ENCODE results near the gene SEMA6A.
"Not testable (repeated sequence)": the region's sequence is repeated elsewhere in the genome, so short reads cannot be mapped to it uniquely, and the experiment has no call there.

Gene SEMA6A

GRCh38 chr5:116524051-116524904 lies 50.3 kb downstream of the SEMA6A start:
- no peak for DNase-seq (ENCODE audit: low read depth)

DNA sequence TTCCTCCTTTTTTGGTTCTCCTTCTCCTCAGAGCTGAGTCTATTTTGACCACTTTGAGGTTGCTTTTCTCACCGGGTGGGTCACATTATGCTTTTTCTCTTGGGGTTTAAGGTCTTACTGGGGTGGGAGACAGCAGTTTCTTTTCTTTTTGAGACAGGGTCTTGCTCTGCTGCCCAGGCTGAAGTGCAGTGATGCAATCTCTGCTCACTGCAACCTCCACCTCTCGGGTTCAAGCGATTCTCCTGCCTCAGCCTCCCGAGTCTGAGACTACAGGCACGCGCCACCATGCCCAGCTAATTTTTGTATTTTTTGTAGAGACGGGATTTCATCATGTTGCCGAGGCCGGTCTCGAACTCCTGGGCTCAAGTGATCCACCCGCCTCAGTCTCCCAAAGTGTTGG lies 51.4 kb downstream of the SEMA6A start:
- DNase-seq (ENCODE audit: low read depth): not testable (repeated sequence)

DNA sequence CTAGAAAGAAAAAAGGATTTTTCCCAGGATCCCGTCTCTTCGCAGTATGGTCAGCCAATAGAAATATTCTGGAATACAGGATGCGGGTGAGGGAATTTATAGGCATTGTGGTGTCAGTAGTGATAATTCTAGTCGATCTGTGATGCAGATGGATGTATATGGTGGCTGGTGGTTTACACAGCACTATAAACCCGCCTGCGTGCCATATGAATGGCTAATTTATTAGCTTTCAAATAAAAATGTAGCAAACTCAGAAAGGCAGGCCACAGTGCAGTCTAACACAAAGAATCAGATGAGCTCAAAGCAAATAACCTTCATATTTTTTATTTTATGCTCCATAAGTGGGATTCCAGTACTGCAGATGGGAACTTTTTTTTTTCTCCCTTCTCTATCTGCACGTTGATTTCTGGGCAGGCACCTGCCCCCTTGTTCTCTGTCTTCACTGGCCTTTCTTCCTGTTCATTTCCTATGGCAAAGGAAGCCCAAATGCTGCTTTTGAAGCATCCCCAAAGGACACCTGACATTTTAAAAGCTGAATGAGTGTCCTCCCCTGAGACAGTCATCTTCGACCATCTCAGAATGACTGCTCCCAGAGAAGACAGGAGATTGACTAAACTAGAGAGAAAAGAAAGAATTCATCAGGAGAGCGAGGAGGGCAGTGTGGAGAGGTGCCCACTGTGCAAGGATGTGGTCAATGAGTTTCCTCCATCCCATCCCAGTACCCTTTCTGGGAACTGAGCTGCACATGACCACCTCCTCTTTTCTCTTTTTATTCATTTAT lies 52.1 kb downstream of the SEMA6A start:
- no peak for DNase-seq (ENCODE audit: low read depth)

DNA sequence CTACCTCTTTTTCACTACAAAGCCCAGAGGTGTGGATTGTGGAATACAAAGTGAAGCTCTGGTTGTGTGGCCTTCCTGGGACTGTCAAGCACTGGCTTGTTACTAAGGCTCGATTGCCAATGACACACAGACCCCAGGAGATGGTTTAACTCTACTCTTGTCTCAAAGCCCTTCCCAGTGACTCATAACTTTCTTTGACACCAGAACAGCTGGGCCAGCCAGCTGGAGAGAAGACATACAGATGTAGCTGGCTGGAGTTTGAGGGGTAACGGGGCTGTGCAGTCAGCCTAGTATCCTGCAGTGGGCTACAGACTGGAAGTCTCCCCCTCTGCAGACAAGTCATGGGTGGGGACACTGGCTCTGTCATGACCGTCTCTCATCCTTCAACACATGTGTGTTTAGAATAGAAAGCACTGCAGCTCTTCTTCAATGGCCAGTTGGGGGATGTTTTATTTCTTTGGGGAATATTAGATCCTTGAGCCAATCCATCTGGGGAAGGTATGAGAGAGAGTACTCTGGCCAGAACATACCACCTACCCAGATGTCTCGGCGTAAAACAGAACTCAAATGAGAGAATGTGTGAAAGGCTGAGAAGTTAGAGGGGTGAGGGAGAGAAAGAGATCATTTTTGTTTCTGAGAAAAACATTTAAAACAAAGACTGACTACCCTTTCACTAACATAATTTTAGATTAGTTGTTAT lies 53.3 kb downstream of the SEMA6A start:
- no peak for DNase-seq (ENCODE audit: low read depth)

DNA sequence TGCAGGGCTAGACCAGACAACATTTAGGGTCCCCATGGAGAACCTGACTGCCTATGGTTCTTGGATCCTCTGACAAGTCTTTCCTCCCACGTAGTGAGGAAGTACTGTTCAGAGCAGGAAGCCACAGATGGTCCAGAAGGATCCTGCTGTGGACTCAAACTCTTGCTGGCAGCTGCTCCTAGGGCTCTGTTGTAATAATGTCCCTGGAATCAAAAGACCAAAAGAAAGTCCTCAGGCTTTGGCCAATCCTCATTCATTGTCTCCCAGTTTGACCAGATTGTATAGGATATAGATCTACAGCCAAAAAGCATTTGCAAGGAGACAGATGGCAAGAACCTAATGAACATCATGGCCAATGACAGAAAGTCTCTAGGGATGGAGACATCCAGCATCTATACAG lies 53.9 kb downstream of the SEMA6A start:
- DNase-seq (ENCODE audit: low read depth): no peak

- DNase-seq (ENCODE audit: low read depth): no peak
Measured at GRCh38 chr5:116518423-116518822, 56.2 kb downstream of the SEMA6A start.

DNA sequence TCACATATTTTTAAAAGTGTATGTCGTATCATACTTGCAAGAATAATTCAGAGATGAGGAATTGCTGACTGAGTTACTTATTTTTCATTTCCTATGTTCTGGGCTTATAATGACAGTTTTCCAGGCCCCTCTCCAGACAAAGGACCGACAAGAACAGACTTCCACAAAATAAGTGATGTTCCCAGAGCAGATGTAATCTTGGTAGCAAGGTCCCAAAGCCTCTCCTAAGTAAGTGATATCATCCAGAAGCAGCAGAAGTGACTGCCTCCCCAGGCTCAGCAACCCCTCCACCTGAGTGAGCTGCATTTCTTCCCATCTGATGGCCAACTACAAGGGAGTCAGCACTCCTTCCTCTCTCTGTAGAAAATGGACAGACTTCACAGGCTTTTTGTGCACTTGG lies 57.1 kb downstream of the SEMA6A start:
- no peak for DNase-seq (ENCODE audit: low read depth)

DNA sequence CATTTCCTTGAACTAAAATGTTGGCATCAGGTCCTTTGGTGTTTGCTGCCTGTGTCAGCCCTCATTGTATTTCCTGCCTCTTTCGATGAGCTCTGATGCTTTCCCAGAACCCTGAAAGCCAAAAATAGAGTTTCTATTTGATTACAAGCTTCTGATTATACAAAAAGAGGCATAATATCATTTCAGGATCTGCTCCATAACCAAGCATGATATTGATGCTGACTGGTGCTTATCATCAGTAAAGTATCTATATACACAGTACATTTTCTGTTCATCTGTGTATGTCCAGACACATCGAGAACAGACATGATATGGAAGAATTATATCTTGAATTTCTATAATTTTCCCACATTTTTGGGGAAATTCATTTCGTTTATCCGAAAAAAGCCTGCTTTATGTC lies 58.6 kb downstream of the SEMA6A start:
- no peak for DNase-seq (ENCODE audit: low read depth)

- no peak for DNase-seq (ENCODE audit: low read depth)
Measured at GRCh38 chr5:116514421-116514970, 60.1 kb downstream of the SEMA6A start.

- no peak for DNase-seq (ENCODE audit: low read depth)
Measured at GRCh38 chr5:116510517-116510916, 64.1 kb downstream of the SEMA6A start.

GRCh38 chr5:116509483-116510244 lies 65.0 kb downstream of the SEMA6A start:
- no peak for DNase-seq (ENCODE audit: low read depth)

DNA sequence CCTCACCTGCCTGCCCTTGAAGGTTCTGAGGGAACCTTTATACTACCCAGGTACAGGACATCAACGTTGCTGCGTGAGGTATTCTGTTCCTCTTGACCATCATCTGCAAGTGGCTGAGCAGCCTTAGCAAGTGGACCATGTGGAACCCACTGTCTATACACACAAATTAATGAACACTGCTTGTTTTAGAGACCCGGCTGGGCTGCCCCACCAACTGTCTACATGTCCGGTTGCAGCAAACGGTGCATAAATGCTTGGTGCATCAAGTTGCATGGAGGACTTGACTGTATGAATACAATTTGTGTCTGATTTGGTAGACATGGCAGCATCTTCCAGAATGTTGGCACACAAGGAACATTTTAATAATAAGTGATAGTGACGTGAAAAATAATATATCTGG lies 65.8 kb downstream of the SEMA6A start:
- no peak for DNase-seq (ENCODE audit: low read depth)

- DNase-seq (ENCODE audit: low read depth): no peak
Measured at GRCh38 chr5:116507941-116508655, 66.5 kb downstream of the SEMA6A start.

DNA sequence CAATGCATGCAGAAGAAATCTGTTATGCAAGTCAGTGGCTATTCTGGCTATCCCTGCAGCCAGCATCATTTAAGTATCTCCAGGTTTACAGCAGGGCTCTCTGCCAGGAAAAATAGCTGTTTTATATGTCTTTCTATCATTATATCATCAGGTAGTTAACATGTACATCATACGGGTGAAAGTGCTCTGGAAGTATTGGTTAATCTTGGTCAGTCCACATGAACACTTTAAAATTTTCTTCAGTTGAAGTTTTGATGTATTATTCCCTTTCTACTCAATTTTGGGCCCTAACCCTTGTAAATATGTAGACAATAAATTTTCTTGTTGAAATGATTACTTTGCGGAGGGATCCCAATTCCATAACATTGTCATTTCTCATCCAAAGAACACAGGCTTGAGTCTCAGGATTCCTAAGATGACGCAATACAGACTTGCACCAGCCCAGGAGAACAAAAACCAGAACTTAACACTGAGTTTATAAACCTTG lies 67.5 kb downstream of the SEMA6A start:
- no peak for DNase-seq (ENCODE audit: low read depth)

DNA sequence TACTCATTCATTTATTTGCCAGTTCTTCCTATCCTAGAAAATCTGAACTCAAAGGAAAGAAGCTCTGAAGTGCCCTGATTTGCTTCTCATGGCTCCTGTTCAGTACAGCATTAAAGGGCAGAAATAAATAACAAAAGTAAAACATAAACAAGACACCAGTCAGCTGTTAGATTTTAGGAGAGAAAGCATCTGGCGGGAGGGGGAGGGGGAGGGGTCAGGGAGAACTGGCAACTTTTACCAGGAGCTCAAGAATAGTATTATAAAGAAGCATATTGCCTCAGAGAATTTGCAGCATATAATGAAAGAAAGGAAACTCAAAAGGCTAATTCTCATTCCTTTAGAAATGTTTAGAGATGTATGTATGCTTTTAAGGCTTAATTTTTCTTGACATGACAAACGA lies 68.1 kb downstream of the SEMA6A start:
- no peak for DNase-seq (ENCODE audit: low read depth)

- DNase-seq (ENCODE audit: low read depth): no peak
Measured at GRCh38 chr5:116504593-116505166, 69.9 kb downstream of the SEMA6A start.

DNA sequence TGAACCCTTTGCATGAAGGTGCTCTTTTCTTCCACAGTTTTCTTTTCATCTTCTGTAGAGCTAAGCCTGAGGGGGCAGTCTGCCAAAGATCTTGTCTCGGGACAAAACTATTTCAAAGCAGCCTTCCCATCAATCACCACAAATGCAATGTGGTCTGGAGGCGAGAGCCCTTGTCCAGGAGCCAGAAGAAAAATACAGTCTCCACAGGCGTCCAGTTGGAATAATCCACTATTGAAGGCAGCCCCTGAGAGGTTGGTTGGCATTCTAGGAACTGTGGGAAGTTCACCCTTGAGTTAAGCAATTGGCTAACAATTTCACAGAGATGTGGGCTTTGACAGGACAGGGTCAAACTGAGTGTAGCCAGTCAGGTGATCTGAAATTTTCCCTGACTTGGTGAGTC lies 72.0 kb downstream of the SEMA6A start:
- DNase-seq (ENCODE audit: low read depth): no peak

DNA sequence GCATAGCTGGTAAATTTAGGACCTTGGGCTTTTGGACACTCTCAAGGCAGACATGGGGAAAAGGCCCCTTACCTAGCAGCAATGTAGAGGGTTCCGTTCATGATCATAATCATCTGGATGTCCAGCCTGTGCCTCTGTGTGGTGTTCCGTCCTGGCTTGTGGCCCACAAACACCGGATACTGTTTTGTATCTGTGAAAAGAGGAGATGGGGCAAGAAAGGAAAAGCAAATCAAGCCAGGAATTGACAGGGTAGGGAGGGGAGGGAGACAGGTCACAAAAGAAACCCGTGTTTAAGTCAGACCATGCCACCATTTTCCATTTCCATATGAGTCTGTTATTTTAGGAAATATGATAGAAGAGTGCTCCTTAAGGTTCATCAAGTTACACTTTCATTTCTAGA lies 72.5 kb downstream of the SEMA6A start:
- no peak for DNase-seq (ENCODE audit: low read depth)

DNA sequence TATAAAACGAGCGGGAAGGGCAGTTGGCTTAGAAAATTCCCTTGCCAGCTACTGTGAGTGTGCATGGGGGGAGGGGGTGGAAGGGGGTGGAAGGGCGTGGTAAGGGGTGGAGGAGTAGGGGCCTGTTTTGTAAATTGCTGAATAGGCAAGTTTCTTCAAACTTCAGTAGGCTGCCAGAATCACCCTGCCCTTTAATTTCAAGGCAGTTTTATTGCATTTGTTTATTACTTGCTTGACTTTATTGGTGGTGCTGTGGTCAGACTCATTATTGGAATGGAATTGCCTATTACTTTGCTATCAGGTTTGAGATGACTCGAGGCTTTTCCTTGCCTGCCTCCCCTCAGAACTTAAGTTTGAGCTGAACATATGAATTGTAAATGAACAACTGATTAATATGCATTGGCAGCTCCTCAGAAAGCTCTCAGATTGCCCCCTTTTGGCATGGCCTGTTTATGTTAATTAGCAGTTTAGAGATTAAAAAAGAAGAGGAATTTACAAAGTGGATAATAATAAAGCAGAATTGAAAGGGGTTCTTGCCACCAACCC lies 76.0 kb downstream of the SEMA6A start:
- no peak for DNase-seq (ENCODE audit: low read depth)

- DNase-seq (ENCODE audit: low read depth): no peak
Measured at GRCh38 chr5:116497631-116498030, 77.0 kb downstream of the SEMA6A start.

Data from T-helper 22 cell (primary cell).